Panc1 (cell line): Measurements from ENCODE around the gene CORO1C. TPM values are rescaled to one million over a fixed set of nuclear protein-coding genes. Genes with fewer than 3 reads are reported as not detected.

ENCODE experiments used
- ATAC-seq: fragments of 200-7000 bp; cut with Tn5 transposase; 2 replicates; pipeline ENCODE4 v1.9.1; 2020; ENCODE audit warnings: mild to moderate bottlenecking, moderate library complexity
- BruUV-seq: library from RNA; stranded (reverse); fragments of 400-500 nt; replicated peaks from 2 replicates; lab custom pipeline; 2021; lab: Mats Ljungman, UMichigan
- CTCF ChIA-PET: fragments of 300-600 bp; sonication (Branson Sonifier 250); formaldehyde crosslinking; loops from one replicate; lab custom pipeline; 2022; ENCODE audit warnings: antibody characterized with exemption; lab: Charles Lee
- POLR2A ChIA-PET: fragments of 300-600 bp; sonication (Branson Sonifier 250); formaldehyde crosslinking; loops from one replicate; lab custom pipeline; 2022; ENCODE audit warnings: antibody characterized with exemption; lab: Charles Lee
- DNase-seq: peaks from one replicate; pipeline ENCODE4 v3.0.0-alpha.2; 2010; ENCODE audit warnings: low read depth, low spot score
- H3K27ac ChIP-seq: 2 replicates; pipeline ENCODE4 v1.5.1; 2011; ENCODE audit warnings: mild to moderate bottlenecking, low read length, inconsistent platforms
- H3K27me3 ChIP-seq: fragments of 200-500 bp; sonication (Bioruptor generic); 2 replicates; pipeline ENCODE4 v1.6.0; 2014; ENCODE audit warnings: low read length, inconsistent platforms; ENCODE audit not compliant: control insufficient read depth, insufficient read depth
- H3K36me3 ChIP-seq: fragments of 200-500 bp; sonication (Bioruptor generic); 2 replicates; pipeline ENCODE4 v1.5.1; 2014; ENCODE audit warnings: inconsistent platforms, mild to moderate bottlenecking, low read length, moderate library complexity; ENCODE audit not compliant: control insufficient read depth, insufficient read depth
- H3K4me1 ChIP-seq: 2 replicates; pipeline ENCODE4 v1.5.1; 2011; ENCODE audit warnings: inconsistent platforms, mild to moderate bottlenecking, low read length, moderate library complexity; ENCODE audit not compliant: control insufficient read depth, insufficient read depth
- H3K4me3 ChIP-seq, 2 experiments: 2 replicates each; pipeline ENCODE4 v1.5.1; 2011 to 2012; ENCODE audit warnings: low read depth in 2 of 2, low read length in 2 of 2, mild to moderate bottlenecking in 2 of 2, inconsistent platforms in 1 of 2, moderate library complexity in 1 of 2
- H3K9me3 ChIP-seq: fragments of 200-500 bp; sonication (Bioruptor generic); 2 replicates; pipeline ENCODE4 v1.5.1; 2014; ENCODE audit warnings: low read depth, mild to moderate bottlenecking, inconsistent platforms, low read length, moderate library complexity; ENCODE audit not compliant: control insufficient read depth, insufficient read depth
- POLR2AphosphoS5 ChIP-seq: IDR thresholded peaks from 2 replicates; pipeline ENCODE4 v1.6.1; 2012; ENCODE audit warnings: mild to moderate bottlenecking, low read depth, low read length, moderate library complexity
- SIN3A ChIP-seq: IDR thresholded peaks from 2 replicates; pipeline ENCODE4 v1.6.1; 2012; ENCODE audit warnings: low read depth, mild to moderate bottlenecking, low read length, moderate library complexity, borderline replicate concordance; ENCODE audit not compliant: insufficient read depth
- TCF7L2 ChIP-seq: IDR thresholded peaks from 2 replicates; pipeline ENCODE4 v1.6.1; 2011; ENCODE audit warnings: mild to moderate bottlenecking, low read depth, low read length, inconsistent platforms
- in situ Hi-C: cut with HindIII; loops from 2 replicates; pipeline ENCODE4 v1.10.0; 2016; ENCODE audit warnings: low sequenced_read_pairs, low pct_unique_long_range_greater_than_20kb
- intact Hi-C: fragments of 100-400 bp; cut with micrococcal nuclease; formaldehyde crosslinking; loops from one replicate; pipeline ENCODE4 v1.10.0; 2022; ENCODE audit not compliant: unreplicated experiment
- total RNA-seq: library from RNA; stranded (reverse); gene quantifications from one replicate; pipeline ENCODE4 v1.2.1, GENCODE V29; 2021; ENCODE audit not compliant: unreplicated experiment
- TF ChIP-seq, protein P1 (sequence below): fragments of 450-650 bp; IDR thresholded peaks from 2 replicates; pipeline ENCODE4 v1.5.1; 2017; ENCODE audit warnings: mild to moderate bottlenecking
- TF ChIP-seq, protein P2 (sequence below), 2 experiments: IDR thresholded peaks; 2 replicates each; pipeline ENCODE4 v1.6.1; 2011 to 2012; ENCODE audit warnings: low read depth in 2 of 2, control low read depth in 1 of 2, low read length in 1 of 2, mild to moderate bottlenecking in 1 of 2, moderate library complexity in 1 of 2; ENCODE audit not compliant: insufficient read depth in 1 of 2

CORO1C gene
- total RNA-seq, 1 experiment from 2014 or later, result 165 TPM

DNA sequence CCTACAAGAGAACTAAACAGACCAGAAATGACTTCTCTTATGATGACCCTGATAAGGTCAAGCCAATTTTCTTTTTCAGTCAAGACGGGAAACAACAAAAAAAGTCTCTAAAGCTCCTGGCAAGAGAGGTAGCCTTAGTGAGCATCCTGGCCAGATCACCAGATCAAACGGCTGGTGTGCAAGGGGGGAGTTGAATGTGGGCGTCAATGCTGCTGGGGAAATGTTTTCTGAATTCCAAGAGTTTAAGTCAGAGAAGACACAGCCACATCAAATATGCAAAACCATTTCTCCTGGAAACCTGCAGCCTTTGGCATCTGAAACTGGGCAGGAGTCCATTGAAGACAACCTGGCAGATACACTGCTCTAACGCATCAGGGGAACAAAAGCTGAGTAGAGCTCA is 81.6 kb downstream of the CORO1C start:
- peaks cover 13% of the 10 kb centered on the region for H3K4me1 ChIP-seq
- H3K4me3 ChIP-seq, result no peak overlapping the region
- BruUV-seq, result no TSS peak
- TF ChIP-seq TCF7L2 (no peak), SIN3A (no peak), POLR2AphosphoS5 (no peak)
- TF ChIP-seq, protein P1, sequence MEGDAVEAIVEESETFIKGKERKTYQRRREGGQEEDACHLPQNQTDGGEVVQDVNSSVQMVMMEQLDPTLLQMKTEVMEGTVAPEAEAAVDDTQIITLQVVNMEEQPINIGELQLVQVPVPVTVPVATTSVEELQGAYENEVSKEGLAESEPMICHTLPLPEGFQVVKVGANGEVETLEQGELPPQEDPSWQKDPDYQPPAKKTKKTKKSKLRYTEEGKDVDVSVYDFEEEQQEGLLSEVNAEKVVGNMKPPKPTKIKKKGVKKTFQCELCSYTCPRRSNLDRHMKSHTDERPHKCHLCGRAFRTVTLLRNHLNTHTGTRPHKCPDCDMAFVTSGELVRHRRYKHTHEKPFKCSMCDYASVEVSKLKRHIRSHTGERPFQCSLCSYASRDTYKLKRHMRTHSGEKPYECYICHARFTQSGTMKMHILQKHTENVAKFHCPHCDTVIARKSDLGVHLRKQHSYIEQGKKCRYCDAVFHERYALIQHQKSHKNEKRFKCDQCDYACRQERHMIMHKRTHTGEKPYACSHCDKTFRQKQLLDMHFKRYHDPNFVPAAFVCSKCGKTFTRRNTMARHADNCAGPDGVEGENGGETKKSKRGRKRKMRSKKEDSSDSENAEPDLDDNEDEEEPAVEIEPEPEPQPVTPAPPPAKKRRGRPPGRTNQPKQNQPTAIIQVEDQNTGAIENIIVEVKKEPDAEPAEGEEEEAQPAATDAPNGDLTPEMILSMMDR, result no peak
- TF ChIP-seq, protein P2, sequence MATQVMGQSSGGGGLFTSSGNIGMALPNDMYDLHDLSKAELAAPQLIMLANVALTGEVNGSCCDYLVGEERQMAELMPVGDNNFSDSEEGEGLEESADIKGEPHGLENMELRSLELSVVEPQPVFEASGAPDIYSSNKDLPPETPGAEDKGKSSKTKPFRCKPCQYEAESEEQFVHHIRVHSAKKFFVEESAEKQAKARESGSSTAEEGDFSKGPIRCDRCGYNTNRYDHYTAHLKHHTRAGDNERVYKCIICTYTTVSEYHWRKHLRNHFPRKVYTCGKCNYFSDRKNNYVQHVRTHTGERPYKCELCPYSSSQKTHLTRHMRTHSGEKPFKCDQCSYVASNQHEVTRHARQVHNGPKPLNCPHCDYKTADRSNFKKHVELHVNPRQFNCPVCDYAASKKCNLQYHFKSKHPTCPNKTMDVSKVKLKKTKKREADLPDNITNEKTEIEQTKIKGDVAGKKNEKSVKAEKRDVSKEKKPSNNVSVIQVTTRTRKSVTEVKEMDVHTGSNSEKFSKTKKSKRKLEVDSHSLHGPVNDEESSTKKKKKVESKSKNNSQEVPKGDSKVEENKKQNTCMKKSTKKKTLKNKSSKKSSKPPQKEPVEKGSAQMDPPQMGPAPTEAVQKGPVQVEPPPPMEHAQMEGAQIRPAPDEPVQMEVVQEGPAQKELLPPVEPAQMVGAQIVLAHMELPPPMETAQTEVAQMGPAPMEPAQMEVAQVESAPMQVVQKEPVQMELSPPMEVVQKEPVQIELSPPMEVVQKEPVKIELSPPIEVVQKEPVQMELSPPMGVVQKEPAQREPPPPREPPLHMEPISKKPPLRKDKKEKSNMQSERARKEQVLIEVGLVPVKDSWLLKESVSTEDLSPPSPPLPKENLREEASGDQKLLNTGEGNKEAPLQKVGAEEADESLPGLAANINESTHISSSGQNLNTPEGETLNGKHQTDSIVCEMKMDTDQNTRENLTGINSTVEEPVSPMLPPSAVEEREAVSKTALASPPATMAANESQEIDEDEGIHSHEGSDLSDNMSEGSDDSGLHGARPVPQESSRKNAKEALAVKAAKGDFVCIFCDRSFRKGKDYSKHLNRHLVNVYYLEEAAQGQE (IDR thresholded peaks at IDR 0.05; ENCODE audit: insufficient read depth in 1 of 2, low read depth in 2 of 2, low read length in 1 of 2), result no peak
- H3K27me3 ChIP-seq, result no peaks in the 10 kb centered on the region
- CTCF ChIA-PET, result no interaction called here
- no peak for ATAC-seq
- POLR2A ChIA-PET, result interaction anchor here (0.7 kb wide), 1 partner anchor 64 kb away, joined by 17 read pairs; no protein-coding TSS in a partner anchor
- no peaks in the 10 kb centered on the region for H3K9me3 ChIP-seq
- no peak for DNase-seq
- no peak overlapping the region for H3K27ac ChIP-seq
- intact Hi-C loops, result no loop called here
- in situ Hi-C loops, result no loop called here
- peaks cover 10% of the 10 kb centered on the region for H3K36me3 ChIP-seq

DNA sequence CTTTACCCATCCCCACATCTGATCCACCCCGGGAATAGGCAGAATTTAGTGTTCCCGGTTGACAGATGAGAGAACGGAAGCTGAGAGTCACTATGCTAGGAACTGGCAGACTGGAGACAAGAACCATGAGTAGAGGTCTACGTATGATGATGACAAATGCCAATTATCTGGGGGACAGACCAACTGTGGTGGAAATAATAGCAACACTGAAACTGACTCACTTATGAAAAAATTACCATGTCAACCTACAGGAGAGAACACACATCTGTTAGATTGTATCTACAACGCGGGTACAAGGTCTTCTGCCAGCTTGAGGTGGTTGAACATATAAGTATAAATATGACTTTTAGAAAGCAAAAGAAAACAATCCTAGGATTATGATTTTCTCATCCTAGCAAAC is 82.2 kb downstream of the CORO1C start:
- in situ Hi-C loops (no loop called here), intact Hi-C loops (no loop called here)
- ATAC-seq (no peak), DNase-seq (no peak)
- ChIA-PET CTCF (no interaction called here), POLR2A (no interaction called here)
- H3K27me3 ChIP-seq, result no peaks in the 10 kb centered on the region
- peaks cover 13% of the 10 kb centered on the region for H3K4me1 ChIP-seq
- no TSS peak for BruUV-seq
- no peak overlapping the region for H3K27ac ChIP-seq
- H3K36me3 ChIP-seq, result peaks cover 10% of the 10 kb centered on the region
- TF ChIP-seq POLR2AphosphoS5 (no peak), SIN3A (no peak), TCF7L2 (no peak)
- TF ChIP-seq, protein P1, result no peak
- H3K9me3 ChIP-seq, result no peaks in the 10 kb centered on the region
- H3K4me3 ChIP-seq, result no peak overlapping the region
